ENCODE results near the gene SLC12A7.
"Not testable (repeated sequence)": the region's sequence is repeated elsewhere in the genome, so short reads cannot be mapped to it uniquely, and the experiment has no call there.

SLC12A7 gene

DNA sequence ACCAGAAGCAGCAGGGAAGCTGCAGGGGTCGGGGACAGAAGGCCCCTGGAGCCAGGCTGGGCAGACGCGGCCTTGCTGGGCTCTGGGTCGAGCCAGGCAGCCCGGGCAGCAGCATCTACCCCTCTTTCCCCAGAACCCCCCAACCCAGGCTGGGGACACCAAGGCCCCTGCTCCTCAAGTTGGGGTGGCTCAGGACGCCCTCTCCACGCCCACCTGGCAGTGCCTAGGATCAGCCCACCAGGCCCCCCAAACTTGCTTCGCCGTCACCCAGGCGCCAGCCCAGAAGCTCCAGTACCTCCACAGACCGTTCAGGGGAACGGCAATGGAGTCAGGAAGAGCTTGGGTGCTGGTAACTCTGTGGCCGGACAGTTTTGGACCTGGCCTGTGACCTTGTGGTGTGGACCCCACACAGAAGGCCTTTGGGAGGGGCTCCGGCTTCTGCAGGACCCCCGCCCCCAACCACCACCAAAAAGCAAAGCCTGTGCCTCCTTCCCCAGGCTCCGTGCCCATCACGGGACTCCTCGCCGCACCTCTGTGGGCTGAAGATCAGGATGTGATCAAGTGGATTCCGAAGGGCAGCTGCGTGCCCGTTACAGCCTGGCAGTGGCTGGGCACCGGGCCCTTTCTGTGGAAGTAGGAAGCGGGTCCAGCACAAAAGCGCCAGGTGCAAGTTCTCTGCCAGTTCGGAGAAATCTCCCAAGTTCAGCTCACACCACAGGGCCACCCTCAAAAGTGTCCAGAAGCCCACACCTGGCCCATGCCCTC, 2.1 kb downstream of the SLC12A7 start:
- DNase-seq: no peak

DNA sequence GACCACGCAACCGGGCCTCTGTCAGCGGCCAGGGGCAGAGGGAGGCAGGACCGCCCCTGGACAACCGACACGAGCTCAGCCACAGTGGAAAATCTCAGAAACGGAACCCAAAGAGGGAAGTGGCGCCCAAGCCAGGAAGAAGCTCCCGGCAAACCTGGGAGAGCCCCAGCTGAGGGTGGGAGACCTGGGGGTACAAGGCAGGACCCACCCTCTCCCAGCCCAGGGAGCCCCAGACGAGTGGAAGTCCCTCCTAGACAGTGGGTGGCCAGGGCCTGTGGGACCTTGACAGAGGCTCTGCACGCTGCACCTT, 3.0 kb downstream of the SLC12A7 start:
- no peak for DNase-seq

DNA sequence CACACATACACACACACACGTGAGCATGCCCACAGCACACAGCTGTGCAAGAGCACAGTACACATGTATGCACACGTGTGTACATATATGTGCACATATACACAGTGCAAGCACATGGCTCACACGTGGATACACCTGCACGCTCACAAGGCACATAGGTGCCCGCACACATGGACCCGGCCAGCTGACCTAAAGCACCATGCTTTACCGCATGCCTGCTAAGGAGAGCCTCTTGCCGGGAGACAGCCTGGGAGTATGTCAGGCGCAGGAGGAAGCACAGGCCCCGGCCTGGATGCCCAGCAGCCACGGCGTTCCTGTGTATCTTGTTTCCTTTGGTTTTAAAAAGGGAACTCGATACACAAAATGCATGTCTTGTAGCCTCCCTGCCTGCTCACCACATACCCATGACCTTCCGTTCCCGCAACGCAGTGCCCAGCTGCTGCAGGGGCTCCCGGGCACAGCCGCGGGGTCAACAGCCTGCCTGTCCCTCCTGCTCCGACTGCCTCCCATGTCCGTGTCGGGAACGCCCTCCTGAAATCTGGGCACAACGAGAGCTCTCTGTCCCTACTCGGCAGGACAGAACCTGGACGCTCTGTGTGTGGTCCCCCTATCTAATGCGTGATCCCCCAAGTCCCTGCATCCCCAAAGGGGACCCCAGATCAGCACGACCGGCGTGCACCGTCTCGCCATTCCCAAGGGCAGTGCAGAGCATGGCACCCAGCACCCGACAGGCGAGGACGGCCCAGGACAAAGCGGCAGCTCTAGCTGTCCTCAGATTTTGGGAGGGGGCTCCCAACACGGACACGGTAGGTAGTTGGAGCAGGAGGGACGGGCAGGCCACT, 3.6 kb downstream of the SLC12A7 start:
- DNase-seq: no peak

DNA sequence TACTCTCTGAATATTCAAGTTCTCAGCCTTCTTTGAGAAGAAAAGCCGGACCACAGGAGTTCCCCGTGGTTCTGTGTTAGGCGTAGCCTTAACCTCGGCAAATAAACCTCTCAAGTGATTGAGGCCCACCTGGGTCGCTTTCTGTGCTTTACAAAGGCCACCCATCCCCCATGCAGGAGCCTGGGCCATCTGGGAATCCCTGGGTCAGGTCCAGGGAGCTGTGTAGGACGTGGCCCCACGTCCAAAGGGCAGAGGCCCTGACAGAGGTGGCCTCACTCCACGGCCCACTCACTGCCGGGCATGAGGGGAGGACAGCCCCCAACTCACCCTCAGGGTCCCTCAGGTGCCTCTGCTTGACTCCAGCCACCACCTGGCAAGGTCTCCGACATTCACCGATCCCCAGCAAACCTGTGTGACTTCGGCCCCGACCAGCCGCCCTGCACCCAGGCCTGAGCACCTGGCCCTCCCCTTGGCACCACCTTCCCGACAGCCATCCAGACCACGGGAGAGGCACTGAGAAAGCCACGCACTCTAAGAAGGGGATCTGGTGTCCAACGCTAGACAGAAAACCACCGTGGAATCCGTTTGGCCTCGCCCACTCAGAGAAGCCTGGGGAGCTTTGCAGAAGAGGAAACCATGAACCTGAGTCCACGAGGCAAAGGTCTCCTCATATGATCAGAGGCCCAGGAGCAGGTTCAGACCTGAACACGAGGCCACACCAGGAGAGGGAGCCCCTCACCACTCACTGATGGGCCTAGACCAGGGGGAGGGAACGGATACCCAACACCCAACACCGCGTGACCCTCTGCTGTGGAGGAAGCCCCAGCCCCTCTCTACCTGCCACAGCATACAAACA, 4.5 kb downstream of the SLC12A7 start:
- DNase-seq: no peak

DNA sequence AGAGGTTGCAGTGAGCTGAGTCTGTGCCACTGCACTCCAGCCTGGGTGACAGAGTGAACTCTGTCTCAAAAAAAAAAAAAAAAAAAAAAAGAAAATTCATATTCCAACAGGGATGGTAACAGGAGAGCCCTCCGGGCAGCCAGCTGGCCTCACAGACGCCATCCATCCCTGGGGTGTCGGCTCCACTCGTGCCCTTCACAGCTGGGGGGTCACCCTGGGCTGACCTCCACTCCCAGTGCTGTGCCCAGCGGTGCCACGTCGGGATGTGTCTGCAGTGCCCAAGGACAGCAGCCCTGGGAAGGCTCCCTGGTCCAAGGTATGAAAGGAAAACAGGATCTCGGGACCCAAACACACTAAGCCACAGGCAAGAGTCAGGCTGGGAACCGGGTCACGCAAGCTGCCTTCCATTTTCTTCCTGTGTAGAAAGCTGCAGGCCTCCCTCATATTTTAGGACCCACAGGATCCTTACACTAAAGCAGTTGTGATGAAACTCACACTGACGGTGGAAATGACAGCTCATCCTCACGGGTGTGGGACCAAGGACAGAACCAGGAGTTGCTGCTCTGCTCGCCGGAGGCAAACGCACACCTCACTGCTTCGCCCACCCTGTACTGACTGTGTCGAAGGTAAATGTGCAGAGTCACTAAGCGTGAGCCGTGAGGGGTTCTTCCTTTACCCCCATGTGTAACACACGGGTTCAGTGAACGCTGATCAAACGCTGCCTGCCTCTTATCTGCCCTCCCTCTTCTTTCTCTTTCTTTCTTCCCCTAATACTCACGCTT, 5.3 kb downstream of the SLC12A7 start:
- DNase-seq: peak; percentile 27

DNA sequence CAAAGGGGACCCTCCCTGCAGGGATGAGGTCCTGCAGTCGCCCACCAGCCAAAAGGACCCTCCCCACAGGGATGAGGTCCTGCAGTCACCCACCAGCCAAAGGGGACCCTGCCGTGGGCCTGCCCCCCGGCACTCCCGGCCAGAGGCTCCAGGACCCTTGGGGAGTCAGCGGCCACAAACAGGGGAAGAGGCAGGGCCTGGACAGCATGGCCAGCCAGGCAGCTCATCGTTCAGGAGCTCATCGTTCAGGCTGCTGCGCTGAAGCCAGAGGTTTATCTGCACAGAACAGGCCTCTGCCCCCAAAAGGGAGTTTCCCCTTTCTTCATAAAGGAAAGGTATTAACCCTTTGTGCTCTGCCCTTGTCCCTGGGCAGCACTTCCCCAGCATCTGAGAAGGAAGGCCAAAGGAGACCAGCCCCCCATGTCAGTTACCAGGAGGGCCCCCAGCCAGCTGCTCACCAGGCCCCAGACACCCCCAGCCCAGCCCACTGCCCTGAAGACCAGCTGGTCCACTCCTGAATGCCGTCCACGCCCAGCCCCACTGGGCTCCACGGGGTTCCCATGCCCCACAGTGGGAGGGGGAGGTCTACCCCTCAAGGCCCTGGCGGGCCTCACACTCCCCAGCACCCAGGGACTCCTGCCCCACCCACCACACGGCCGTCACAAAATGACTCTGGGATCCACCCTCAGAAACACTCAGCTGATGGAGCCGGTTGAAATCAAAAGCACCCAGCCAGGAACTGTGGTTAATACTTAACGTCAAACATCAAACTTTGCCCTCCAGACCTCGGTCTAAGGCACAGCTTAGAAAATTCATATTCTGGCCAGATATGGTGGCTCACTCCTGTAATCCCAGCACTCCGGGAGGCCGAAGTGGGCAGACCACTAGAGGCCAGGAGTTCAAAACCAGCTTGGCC, 6.3 kb downstream of the SLC12A7 start:
- peak; percentile 60 for DNase-seq

DNA sequence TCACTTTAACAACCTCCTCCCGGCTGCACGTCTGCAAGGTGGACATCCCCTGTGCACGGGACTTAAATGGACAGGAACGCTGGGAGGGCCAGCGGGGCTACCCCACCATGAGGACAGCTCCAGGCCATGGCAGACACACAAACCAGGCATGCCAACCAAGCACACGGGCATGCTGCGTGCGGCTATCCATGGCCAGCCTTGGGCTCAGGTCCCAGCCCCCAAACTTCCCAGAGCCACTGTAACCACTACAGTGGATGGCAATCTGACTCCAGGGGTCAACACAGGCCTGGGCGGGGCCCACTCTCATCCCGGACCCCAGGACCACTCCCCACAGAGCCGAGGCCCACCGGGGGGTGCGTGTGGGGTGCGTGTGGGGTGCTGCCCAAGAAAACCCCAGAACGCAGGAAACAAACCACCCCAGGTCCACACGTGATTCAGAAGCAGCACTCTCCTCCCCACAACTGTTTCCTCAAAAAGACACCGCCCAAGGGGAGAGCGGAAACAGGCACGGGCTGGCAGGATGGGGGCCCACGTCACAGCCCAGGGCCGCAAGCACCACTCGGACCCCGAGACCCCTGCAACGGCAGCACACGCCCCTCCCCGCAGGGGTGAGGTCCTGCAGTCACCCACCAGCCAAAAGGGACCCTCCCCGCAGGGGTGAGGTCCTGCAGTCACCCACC, 7.4 kb downstream of the SLC12A7 start:
- DNase-seq: peak; percentile 57

DNA sequence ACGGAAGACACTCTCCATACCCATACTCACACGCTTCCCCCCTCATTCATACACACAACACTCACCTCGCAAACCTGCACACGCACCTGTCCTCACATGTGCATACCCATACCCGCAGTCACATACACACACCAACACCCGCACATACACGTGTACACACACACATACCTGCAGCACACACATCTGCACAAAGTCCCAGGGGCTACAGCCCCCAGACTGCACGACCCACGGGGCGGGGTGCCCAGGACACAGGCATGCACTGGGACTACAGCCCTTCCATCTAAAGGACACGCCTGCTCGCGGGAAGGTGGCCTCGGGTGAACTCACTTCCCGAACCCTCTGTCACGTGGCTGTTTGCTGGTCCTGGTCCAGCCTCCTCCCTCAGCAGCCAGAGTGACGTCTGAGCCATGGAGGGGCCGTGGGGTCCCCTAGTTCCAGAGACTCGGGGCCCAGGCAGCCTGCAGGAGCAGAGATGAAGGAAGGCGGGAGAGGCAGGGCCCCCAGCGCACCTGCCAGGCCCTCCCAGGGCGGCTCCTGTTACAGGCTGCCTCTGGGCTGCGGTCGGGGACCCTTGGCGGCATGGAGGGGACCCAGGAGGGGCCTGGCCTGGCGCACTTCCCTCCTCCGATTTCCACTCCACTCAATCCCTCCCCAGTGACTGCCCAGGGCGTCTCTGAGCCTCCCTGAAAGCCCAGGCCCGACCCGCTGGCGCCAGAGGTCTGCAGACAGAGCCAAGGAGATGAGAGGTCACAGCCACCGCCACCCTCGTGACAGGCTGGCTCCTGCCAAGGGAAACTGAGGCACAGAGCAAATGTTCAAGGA, 8.1 kb downstream of the SLC12A7 start:
- DNase-seq: peak; percentile 38

DNA sequence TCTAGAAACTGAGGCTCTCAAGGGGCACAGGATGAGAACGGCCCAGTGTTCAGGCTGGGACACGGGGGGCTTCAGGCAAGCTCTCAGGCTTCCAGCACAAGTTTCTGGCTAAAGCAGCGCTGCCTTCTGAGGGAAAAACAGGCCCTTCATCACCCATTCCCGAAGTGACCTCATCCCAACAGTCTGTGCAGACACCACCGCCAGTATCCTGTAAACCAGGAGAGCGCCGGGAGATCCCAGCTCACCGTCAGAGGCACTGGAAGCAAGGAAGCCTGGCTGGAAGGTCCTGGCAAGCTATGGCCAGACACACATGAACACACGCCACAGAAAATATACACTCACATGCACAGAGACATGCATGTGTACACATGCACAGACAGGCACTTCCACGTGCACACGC, 8.8 kb downstream of the SLC12A7 start:
- DNase-seq: no peak

DNA sequence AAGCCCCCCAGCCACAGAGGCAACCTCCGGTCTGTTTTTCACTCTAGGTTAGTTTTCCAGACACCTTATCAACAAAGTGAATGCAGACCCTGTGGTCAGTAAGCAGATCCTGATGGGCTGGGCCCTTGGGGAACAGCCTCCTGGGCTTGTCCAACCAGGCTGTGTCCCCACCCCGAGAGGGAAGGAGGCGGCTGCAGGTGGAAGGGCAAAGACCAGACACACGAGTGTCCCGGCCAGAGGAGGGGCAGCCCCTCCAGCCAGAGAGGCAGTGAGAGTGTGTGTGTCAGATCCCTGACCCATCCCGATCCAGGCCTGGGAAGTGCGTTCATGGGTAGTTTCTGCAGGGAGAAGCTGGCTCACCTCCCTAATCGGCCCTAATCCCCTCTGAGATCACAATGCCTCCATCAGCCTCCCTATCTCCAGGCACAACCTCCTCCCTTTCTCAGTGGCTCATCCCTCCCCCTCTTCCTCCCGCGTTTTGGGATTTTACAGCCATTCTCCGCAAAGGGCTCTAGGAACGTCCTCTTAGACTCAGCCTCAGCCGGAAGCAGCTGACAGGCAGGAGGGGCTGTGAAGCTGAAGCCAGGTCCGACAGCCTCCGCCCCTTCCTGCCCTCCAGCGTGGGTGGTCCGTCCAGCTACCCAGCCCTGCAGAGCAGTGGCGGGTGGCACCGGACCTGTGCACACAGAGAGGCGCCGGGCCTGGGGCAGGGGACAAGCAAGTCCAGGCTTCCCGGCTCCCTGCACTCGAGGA, 9.7 kb downstream of the SLC12A7 start:
- no peak for DNase-seq

DNA sequence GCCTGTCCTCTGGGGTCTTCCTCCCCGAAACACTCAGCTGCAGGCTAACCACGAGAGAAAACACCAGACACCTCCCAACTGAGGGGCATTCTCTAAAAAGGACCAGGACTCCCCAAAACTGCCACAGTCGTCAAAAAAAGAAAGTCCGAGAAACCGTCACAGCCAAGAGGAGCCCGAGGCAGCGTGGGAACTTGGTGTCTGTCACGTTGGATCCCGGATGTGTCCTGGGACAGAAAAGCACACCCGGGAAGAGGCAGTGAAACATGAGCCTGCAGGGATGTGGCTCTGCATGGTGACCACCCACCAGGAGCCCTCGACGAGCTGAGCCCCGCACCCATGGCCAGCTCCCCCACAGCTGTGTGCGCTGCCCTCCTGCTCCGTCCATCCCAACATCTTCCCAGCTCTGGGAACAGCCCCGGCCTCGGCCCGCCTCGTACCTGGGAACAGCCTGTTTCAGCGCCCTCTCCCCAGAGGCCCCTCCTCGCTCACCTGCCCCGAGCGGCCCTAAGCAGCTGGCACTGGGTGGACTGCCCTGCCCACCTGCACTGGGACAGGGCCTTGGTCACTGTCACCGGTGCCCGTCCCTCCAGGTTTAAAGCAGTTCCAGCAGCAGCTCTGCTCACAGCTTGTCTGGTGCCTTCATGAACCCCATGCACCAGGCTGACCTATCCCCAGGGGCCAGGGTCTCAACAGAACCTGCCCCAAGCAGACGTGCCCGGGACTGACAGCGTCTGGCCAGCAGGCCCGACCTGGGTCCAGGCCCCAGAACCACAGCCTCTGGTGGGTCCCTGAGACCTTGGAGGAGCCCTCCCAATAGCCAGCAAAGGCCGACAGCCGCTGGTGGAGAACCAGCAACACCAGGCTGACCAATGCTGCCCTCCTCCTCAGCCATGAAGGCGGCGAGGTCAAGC, 10.9 kb downstream of the SLC12A7 start:
- no peak for DNase-seq

DNA sequence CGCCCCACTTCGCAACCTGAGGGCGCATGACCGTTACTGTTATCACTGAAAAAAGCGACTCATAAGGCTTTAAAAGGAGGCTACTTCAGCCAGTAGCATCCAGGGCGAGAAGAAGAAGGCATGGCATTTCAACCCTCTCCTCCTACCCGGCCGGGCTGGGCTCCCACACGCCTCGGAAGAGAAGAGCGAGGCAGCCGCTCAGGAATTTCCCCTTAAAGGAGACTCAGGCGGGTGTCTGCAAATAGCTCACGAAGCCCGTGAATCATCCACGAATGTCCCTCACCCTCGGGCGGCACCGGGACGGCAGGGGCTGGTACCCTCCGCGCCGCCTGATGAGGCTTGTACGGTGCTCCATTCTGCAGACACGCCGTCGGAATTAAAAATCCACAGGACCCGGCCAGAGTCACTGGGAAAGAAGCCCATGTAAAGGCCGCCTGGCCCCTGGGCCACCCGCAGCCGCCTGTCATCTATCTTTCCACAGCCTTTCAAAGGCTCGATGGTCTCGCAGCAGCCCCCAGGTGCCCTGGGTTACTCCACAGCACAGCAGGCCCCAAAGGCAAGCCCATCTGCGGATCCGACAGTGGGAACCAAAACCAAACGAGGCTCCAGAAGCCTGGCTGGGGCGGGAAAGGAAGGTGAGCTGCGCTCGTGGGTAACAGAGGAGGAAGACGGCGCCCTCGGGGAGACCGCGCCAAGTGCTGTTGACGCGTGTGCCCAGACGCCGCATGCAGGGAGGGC, 11.8 kb downstream of the SLC12A7 start:
- no peak for DNase-seq

DNA sequence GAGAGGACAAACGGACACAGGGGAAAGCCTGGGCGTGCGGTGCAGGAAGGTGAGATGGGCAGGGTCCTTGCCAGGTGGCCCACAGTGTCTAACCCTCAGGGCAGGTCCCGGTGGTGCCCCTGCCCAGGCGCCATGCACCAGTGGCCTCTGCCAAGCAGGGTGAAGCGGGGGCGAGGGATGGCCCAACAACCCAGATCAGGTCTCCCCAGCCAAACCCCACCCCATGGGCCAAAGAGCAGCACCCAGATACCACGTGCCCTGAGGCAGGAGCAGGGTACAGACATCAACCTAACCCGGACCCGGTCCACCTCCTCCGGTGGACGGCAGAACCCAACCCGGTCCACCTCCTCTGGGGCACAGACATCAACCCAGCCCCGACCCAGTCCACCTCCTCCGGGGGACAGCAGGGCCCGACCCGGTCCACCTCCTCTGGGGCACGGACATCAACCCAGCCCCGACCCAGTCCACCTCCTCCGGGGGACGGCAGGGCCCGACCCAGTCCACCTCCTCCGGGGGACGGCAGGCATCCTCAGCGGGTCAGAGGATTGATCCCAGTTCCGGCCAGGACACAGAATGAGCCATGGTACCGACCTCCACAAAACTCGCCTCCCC, 12.8 kb downstream of the SLC12A7 start:
- no peak for DNase-seq

DNA sequence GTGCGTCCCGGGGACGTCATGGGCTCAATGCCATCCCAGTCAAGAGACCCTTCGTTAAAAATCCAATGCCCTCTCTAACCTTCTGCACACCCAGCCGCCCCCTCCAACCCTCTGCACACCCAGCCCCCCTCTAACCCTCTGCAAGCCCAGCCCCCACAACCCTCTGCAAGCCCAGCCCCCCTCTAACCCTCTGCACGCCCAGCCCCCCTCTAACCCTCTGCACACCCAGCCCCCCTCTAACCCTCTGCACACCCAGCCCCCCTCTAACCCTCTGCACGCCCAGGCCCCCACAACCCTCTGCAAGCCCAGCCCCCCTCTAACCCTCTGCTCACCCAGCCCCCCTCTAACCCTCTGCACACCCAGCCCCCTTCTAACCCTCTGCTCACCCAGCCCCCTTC, 13.9 kb downstream of the SLC12A7 start:
- not testable (repeated sequence) for DNase-seq

DNA sequence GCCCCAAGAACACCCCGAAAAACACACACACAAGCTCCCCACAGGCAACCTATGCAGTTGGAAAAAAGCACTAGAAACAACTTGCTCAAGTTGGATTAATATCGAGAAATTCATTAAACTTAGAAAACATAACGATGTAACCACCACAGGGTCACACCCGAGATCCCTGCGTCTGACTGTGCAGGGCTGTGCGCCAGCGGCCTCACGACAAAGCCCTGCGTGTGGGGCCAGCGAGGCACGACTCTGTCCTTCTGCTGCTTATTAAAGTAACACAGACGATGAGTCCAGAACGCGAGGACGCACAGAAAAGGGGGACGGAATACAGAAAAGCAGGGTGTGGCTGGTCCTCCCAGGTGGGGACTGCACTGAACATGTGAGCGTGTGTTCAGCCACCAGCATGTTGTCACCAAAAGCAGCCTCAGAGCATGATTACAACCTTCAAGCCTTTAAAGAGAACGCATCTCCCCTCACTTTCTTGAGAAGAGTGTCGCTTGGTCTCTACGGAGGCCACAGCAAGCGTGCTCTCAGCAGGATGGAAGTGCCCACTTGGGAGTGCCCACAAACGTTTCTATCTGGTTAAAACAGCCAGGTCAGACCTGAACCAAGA, 14.4 kb downstream of the SLC12A7 start:
- DNase-seq: no peak

DNA sequence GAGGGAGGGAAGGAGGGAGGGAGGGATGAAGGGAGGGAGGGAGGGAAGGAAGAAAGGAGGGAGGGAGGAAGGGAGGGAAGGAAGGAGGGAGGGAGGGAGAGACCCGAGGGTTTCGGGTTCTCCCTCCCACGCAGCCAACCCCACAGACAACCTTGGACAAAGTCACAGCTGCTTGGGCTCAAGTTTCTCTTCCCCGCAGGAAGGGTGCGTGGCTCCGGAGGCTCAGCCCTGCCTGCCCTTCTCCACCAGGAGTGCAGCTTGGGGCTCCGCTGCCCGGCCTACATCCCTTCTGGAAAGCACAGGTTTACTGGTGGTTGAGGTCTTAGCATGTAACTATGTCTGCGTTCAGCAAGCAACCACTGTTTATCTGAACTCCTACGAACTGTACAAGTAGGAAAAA, 15.0 kb downstream of the SLC12A7 start:
- no peak for DNase-seq

DNA sequence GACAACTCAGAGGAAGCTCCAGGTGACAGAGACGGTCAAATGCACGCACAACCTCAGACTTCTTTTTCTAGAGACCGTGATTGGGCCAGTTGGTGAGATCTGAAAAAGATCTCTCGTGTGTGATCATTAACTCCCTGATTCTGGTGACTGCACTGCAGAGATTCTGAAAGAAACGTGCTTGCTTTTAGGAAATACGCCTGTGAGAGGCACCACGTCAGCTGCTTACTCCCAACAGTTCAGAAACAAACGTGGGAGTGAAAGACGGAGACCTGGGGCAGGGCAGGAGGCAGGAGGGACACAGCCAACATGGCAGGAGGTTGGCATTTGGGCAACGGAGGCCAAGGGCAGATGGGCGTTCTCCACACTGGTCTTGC, 15.9 kb downstream of the SLC12A7 start:
- no peak for DNase-seq

All from CD4-positive, alpha-beta T cell treated with Interleukin-17A for 4 hours (primary cell).